WI38 (cell line): ENCODE results near the gene CABLES2.

Experiments
- H3K4me3 ChIP-seq: 2 replicates; pipeline ENCODE4 v1.5.1; 2011; ENCODE audit warnings: low read depth, mild to moderate bottlenecking, control low read depth, low read length
- CTCF ChIP-seq: IDR thresholded peaks from 2 replicates; pipeline ENCODE4 v1.5.1; 2012; ENCODE audit warnings: low read depth, mild to moderate bottlenecking, control low read depth, low read length

Gene CABLES2

GRCh38 chr20:62451156-62451767 is 44.2 kb upstream of the CABLES2 start:
- TF ChIP-seq CTCF, result no peak

GRCh38 chr20:62449951-62450691 is 43.0 kb upstream of the CABLES2 start:
- TF ChIP-seq CTCF, result no peak
- no peak overlapping the region for H3K4me3 ChIP-seq

More at GRCh38 chr20:62451156-62451767, 44.2 kb upstream of the CABLES2 start:
- H3K4me3 ChIP-seq, result no peak overlapping the region

GRCh38 chr20:62448788-62449187 is 41.7 kb upstream of the CABLES2 start:
- no peak overlapping the region for H3K4me3 ChIP-seq
- no peak for TF ChIP-seq CTCF

GRCh38 chr20:62448038-62448437 is 41.0 kb upstream of the CABLES2 start:
- no peak for TF ChIP-seq CTCF
- H3K4me3 ChIP-seq, result no peak overlapping the region

GRCh38 chr20:62446888-62447869 is 40.1 kb upstream of the CABLES2 start:
- no peak for TF ChIP-seq CTCF
- no peak overlapping the region for H3K4me3 ChIP-seq

- H3K4me3 ChIP-seq, result no peak overlapping the region
- no peak for TF ChIP-seq CTCF
Observed at GRCh38 chr20:62446481-62446880, 39.4 kb upstream of the CABLES2 start.
